Lower lobe of right lung (tissue), 2 donors: ENCODE data around the gene C12orf42. TPM values are rescaled to one million over a fixed set of nuclear protein-coding genes. Genes with fewer than 3 reads are reported as not detected.

Experiments
- ATAC-seq, 2 donors: fragments of 200-7000 bp; cut with Tn5 transposase; one replicate each; pipeline ENCODE4 v1.9.1; 2020 to 2022; ENCODE audit warnings: mild to moderate bottlenecking in 2 of 2, moderate library complexity in 2 of 2
- DNase-seq: peaks from one replicate; pipeline ENCODE4 v3.0.0-alpha.2; 2020
- H3K27ac ChIP-seq: fragments of 200-600 bp; one replicate; pipeline ENCODE4 v1.8.0; 2022
- H3K27me3 ChIP-seq: fragments of 200-600 bp; one replicate; pipeline ENCODE4 v1.8.0; 2022; ENCODE audit warnings: low read depth
- H3K36me3 ChIP-seq: fragments of 200-600 bp; one replicate; pipeline ENCODE4 v1.8.0; 2022; ENCODE audit warnings: mild to moderate bottlenecking
- H3K4me1 ChIP-seq: fragments of 200-600 bp; one replicate; pipeline ENCODE4 v1.8.0; 2022
- H3K4me3 ChIP-seq: fragments of 200-600 bp; one replicate; pipeline ENCODE4 v1.8.0; 2022; ENCODE audit warnings: mild to moderate bottlenecking
- H3K9me3 ChIP-seq: fragments of 200-600 bp; one replicate; pipeline ENCODE4 v1.8.0; 2022
- CTCF ChIP-seq: fragments of 200-600 bp; IDR thresholded peaks from one replicate; pipeline ENCODE4 v1.8.0; 2022; ENCODE audit warnings: antibody characterized with exemption, mild to moderate bottlenecking
- intact Hi-C: fragments of 100-400 bp; cut with DNase I; formaldehyde crosslinking; loops from one replicate; pipeline ENCODE4 v1.11.0; 2022
- total RNA-seq: library from RNA; stranded (reverse); fragmentation: NEBNext Ultra II Directional; extraction: Animal tissue kit (Norgen Biotek cat#: 25700); gene quantifications from one replicate; pipeline ENCODE4 v1.2.1, GENCODE V29; 2021
- donor health status: DM: no; HTN: yes; CAD: no; lungs with severe emphysema.

Gene C12orf42
- total RNA-seq, 1 donor from 2014 or later: not detected

GRCh38 chr12:103301642-103302591 is 193.9 kb downstream of the C12orf42 start:
- intact Hi-C loops: no loop called here
- no peak for DNase-seq
- ATAC-seq: no peak
- TF ChIP-seq CTCF: no peak
- Histone ChIP-seq H3K27me3 (peaks cover 15% of the 10 kb centered on the region), H3K4me3 (no peak overlapping the region), H3K9me3 (no peaks in the 10 kb centered on the region), H3K4me1 (no peaks in the 10 kb centered on the region), H3K27ac (no peak overlapping the region), H3K36me3 (no peaks in the 10 kb centered on the region)

GRCh38 chr12:103288016-103288415 is 207.8 kb downstream of the C12orf42 start:
- no peak for DNase-seq
- Histone ChIP-seq H3K9me3 (peaks cover 17% of the 10 kb centered on the region), H3K27me3 (no peaks in the 10 kb centered on the region), H3K4me1 (no peaks in the 10 kb centered on the region), H3K27ac (no peak overlapping the region), H3K4me3 (no peak overlapping the region), H3K36me3 (no peaks in the 10 kb centered on the region)
- TF ChIP-seq CTCF: no peak
- intact Hi-C loops: no loop called here
- ATAC-seq: no peak

- DNase-seq (no peak), ATAC-seq (no peak)
- TF ChIP-seq CTCF: no peak
- H3K27me3 ChIP-seq: no peaks in the 10 kb centered on the region
- no peaks in the 10 kb centered on the region for H3K4me1 ChIP-seq
- H3K27ac ChIP-seq: no peak overlapping the region
- intact Hi-C loops: no loop called here
- H3K9me3 ChIP-seq: no peaks in the 10 kb centered on the region
- H3K36me3 ChIP-seq: no peaks in the 10 kb centered on the region
- no peak overlapping the region for H3K4me3 ChIP-seq
Measured at GRCh38 chr12:103282124-103282523, 213.6 kb downstream of the C12orf42 start.

GRCh38 chr12:103279444-103279843 is 216.3 kb downstream of the C12orf42 start:
- no peak overlapping the region for H3K4me3 ChIP-seq
- TF ChIP-seq CTCF: no peak
- H3K27me3 ChIP-seq: no peaks in the 10 kb centered on the region
- no peak overlapping the region for H3K27ac ChIP-seq
- ATAC-seq: no peak
- no peaks in the 10 kb centered on the region for H3K4me1 ChIP-seq
- H3K9me3 ChIP-seq: no peaks in the 10 kb centered on the region
- DNase-seq: no peak
- H3K36me3 ChIP-seq: no peaks in the 10 kb centered on the region
- intact Hi-C loops: no loop called here

- intact Hi-C loops: no loop called here
- no peaks in the 10 kb centered on the region for H3K4me1 ChIP-seq
- no peaks in the 10 kb centered on the region for H3K36me3 ChIP-seq
- H3K4me3 ChIP-seq: no peak overlapping the region
- DNase-seq (no peak), ATAC-seq (peak in 1 of 2 donors; percentile 25)
- no peak overlapping the region for H3K27ac ChIP-seq
- H3K27me3 ChIP-seq: no peaks in the 10 kb centered on the region
- no peak for TF ChIP-seq CTCF
- no peaks in the 10 kb centered on the region for H3K9me3 ChIP-seq
Measured at GRCh38 chr12:103278329-103278728, 217.4 kb downstream of the C12orf42 start.
